Fibroblast of pulmonary artery (primary cell): Measurements from ENCODE around the gene NUAK1.
"Not testable (repeated sequence)": the region's sequence is repeated elsewhere in the genome, so short reads cannot be mapped to it uniquely, and the experiment has no call there.

ENCODE experiments used
- DNase-seq: peaks from one replicate; pipeline ENCODE4 v3.0.0-alpha.2; 2010; ENCODE audit warnings: low read depth
- H3K4me3 ChIP-seq: replicated peaks from 2 replicates; pipeline ENCODE4 v1.5.1; 2011; ENCODE audit warnings: low read depth, mild to moderate bottlenecking, control low read depth, low read length, moderate library complexity
- TF ChIP-seq, protein P1 (sequence below): IDR thresholded peaks from 2 replicates; pipeline ENCODE4 v1.5.1; 2011; ENCODE audit warnings: mild to moderate bottlenecking, control low read depth, low read length, inconsistent platforms; ENCODE audit errors: missing control alignments

The NUAK1 gene

DNA sequence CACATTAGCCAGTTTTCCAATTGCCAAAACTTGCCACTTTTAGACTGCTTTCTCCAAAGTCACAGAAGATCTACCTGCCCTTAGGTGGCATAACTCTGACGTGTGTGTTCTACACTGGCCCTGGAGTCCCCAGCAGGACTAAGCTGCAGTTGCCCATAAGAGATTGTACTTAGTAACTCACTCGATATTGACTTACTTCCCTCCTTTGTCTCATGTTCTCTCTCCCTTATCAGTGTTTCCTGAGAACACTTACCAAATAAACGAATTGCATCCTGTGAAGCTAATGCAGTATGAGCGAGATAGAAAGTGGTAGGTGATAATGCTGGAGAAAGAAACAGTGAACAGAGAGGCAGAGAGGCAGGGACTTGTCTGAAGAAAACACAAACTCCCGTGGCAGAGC lies 117.2 kb downstream of the NUAK1 start:
- TF ChIP-seq, protein P1, sequence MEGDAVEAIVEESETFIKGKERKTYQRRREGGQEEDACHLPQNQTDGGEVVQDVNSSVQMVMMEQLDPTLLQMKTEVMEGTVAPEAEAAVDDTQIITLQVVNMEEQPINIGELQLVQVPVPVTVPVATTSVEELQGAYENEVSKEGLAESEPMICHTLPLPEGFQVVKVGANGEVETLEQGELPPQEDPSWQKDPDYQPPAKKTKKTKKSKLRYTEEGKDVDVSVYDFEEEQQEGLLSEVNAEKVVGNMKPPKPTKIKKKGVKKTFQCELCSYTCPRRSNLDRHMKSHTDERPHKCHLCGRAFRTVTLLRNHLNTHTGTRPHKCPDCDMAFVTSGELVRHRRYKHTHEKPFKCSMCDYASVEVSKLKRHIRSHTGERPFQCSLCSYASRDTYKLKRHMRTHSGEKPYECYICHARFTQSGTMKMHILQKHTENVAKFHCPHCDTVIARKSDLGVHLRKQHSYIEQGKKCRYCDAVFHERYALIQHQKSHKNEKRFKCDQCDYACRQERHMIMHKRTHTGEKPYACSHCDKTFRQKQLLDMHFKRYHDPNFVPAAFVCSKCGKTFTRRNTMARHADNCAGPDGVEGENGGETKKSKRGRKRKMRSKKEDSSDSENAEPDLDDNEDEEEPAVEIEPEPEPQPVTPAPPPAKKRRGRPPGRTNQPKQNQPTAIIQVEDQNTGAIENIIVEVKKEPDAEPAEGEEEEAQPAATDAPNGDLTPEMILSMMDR, result no peak
- no peak overlapping the region for H3K4me3 ChIP-seq
- peak; percentile 75 for DNase-seq

DNA sequence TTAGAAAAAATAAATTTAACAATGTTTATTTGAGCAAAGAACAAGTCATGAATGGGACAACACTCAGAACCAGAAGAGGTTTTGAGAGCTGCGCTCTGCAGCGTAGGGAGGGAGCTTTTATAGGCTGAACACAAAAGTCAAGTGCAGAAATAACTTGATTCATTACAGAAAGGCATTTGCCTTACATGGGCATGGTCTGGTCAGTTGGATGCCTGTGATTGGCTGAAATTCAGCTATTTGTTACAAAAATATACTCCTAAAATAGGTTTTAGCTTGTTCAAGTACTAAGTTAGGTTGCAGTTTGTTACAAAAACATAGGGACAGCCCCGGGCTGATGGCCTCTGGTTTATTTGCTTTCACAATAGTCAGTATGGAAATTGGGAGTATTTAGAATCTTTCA lies 118.0 kb downstream of the NUAK1 start:
- H3K4me3 ChIP-seq, result no peak overlapping the region
- no peak for DNase-seq
- TF ChIP-seq, protein P1, result no peak

DNA sequence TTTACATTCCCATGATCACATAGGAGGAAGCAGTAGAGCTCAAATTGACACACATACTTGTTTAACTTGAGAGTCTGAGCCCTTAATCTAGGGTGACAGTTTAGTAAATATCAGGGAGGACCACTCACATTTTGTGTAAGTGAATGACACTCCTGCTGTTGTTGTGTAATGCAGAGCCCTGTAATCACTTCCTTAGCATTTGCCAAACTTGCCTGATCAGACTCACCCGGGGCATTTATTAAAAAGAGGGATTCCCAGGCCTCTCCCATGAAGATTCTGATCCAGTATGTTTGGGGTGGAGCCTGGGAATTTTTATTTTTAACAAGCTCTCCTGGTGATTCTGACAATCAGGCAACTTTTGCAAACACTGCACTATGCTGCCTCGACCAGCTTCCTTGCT lies 119.6 kb downstream of the NUAK1 start:
- DNase-seq, result peak; percentile 50
- H3K4me3 ChIP-seq, result no peak overlapping the region
- TF ChIP-seq, protein P1, result no peak

DNA sequence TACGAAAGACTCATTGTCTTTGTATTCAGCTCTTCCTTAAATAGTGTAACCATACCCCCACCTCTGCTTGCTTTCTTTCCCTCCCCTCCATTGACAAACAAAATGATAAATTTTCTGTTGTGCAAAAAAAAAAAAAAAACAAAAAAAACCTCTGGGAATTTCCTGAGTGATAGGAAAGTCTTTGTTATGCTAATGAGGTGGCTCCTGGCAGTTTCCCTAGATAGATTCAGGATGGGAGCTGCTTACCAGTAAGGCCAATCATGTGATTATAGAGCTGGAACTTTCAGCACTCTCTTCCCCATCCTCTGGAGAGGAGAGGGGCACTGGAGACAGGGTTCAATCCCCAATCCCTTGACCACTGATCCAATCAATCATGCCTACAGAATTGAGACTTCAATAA lies 120.5 kb downstream of the NUAK1 start:
- DNase-seq, result no peak
- TF ChIP-seq, protein P1, result no peak
- no peak overlapping the region for H3K4me3 ChIP-seq

DNA sequence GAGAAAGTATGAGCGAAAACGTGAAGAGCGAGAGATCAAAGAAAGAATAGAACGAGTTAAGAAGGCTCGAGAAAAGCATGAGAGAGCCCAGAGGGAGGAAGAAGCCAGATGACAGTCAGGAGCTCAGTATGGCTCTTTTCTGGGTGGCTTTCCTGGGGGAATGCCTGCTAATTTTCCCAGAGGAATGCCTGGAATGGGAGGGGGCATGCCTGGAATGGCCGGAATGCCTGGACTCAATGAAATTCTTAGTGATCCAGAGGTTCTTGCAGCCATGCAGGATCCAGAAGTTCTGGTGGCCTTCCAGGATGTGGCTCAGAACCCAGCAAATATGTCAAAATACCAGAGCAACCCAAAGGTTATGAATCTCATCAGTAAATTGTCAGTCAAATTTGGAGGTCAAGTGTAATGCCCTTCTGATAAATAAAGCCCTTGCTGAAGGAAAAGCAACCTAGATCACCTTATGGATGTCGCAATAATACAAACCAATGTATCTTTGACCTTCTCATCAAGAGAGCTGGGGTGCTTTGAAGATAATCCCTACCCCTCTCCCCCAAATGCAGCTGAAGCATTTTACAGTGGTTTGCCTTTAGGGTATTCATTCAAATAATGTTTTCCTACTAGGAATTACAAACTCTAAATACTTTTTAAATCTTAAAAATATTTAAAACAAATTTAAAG lies 122.0 kb downstream of the NUAK1 start:
- DNase-seq, H3K4me3 ChIP-seq: not testable (repeated sequence)

DNA sequence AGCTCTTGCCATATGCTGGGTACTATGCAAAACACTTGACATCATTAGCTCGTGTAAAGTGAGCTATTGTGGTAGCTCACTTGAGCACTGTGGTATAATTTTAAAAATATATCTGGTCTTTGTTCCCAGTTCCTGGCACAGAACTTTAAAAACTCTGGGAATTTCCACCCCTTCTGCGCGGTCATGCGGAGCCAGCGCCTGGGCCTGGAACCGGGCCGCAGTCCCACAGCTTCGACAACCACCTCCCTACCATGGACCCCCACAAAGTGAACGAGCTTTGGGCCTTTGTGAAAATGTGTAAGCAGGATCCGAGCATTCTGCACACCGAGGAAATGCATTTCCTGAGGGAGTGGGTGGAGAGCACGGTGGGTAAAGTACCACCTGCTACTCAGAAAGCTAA lies 123.1 kb downstream of the NUAK1 start:
- TF ChIP-seq, protein P1, result no peak
- DNase-seq, result no peak
- H3K4me3 ChIP-seq, result no peak overlapping the region

DNA sequence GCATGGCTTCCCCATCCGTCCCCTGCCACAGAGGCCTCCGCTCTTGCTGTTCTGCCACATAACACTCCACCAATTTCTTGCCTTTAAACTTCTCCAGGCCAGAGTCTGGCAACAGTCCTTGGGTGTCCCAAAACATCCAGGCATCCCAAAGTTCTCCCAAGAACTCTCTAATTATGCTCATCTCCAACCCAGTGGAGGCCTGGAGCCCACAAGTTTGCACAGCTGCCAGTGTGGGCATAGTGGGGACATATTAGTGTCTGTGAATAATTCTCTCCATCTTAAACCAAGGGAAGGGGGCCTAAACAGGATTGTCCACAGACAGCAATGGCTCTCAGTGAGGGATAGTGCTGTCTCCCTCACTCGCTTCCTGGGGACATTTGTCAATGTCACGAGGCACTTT lies 124.8 kb downstream of the NUAK1 start:
- TF ChIP-seq, protein P1, result no peak
- no peak for DNase-seq
- H3K4me3 ChIP-seq, result no peak overlapping the region
